Epithelial cell of esophagus (primary cell): ENCODE results near the gene CLEC19A.

Experiments
- DNase-seq: peaks from one replicate; pipeline ENCODE4 v3.0.0; 2010; ENCODE audit warnings: low read depth
- H3K4me3 ChIP-seq: 2 replicates; pipeline ENCODE4 v1.5.1; 2011; ENCODE audit warnings: mild to moderate bottlenecking, low read length, control low read depth
- TF ChIP-seq, protein P1 (sequence below): IDR thresholded peaks from 2 replicates; pipeline ENCODE4 v1.5.1; 2011; ENCODE audit warnings: low read depth, mild to moderate bottlenecking, low read length, control low read depth, inconsistent platforms; ENCODE audit not compliant: insufficient read depth; ENCODE audit errors: missing control alignments

Gene CLEC19A

DNA sequence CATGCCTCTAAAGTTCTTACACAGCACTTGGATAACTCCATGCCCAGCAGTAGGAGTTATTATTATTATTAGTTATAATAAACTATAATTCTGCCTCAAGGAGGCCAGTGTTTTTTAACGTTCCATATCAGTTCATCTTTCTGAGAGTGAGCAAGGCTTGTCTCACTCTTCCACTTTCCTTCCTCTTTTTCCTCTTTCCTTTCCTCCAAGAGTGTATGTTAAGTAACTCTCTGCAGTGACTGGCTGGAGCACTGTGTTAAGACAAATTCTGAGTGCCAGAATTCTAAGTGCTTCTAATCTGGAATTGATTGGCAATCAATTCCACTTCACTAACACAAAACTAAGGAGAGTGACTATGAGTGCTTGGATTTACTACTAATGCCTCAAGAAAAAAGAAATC lies 16.4 kb downstream of the CLEC19A start:
- DNase-seq = no peak
- TF ChIP-seq, protein P1, sequence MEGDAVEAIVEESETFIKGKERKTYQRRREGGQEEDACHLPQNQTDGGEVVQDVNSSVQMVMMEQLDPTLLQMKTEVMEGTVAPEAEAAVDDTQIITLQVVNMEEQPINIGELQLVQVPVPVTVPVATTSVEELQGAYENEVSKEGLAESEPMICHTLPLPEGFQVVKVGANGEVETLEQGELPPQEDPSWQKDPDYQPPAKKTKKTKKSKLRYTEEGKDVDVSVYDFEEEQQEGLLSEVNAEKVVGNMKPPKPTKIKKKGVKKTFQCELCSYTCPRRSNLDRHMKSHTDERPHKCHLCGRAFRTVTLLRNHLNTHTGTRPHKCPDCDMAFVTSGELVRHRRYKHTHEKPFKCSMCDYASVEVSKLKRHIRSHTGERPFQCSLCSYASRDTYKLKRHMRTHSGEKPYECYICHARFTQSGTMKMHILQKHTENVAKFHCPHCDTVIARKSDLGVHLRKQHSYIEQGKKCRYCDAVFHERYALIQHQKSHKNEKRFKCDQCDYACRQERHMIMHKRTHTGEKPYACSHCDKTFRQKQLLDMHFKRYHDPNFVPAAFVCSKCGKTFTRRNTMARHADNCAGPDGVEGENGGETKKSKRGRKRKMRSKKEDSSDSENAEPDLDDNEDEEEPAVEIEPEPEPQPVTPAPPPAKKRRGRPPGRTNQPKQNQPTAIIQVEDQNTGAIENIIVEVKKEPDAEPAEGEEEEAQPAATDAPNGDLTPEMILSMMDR = no peak
- no peak overlapping the region for H3K4me3 ChIP-seq

DNA sequence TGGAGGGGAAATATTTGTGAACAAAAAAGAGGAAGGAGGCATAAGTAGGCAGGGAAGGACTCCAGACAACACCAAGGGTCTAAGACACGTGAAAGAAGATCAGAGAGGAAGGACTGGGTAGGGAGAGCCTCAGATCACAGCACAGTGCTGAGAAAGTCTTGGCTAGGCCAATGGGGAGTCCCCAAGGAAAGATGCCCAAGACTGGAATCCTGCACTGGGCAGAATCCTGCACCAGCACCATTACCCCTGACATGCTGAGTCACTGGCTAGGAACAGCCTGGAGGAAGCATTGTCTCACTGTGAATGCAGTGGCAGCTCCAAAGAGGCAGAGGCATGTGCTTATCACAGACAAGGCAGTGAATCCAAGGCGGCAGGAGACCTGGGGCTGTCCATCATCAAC lies 19.2 kb downstream of the CLEC19A start:
- TF ChIP-seq, protein P1 = no peak
- peak; percentile 41 for DNase-seq
- no peak overlapping the region for H3K4me3 ChIP-seq

DNA sequence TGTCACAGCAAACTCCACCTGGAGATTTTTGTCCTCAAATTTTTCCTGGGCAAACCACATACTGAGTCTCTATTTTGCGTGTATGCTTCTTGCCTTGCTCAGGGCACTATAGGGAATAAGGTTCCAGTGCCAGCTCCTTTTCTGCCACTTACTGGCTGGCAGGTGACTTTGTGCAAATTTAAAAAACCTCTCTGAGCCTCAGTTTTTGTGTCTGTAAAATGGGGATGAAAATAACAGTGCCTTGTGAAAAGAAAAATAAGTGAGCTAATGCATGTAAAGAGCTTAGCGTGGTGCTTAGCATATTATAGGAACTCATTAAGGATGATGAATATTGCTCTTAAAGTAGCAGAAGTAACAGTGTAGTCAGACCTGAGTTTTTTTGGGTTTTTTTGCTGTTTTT lies 19.9 kb downstream of the CLEC19A start:
- TF ChIP-seq, protein P1 = no peak
- no peak for DNase-seq
- no peak overlapping the region for H3K4me3 ChIP-seq

DNA sequence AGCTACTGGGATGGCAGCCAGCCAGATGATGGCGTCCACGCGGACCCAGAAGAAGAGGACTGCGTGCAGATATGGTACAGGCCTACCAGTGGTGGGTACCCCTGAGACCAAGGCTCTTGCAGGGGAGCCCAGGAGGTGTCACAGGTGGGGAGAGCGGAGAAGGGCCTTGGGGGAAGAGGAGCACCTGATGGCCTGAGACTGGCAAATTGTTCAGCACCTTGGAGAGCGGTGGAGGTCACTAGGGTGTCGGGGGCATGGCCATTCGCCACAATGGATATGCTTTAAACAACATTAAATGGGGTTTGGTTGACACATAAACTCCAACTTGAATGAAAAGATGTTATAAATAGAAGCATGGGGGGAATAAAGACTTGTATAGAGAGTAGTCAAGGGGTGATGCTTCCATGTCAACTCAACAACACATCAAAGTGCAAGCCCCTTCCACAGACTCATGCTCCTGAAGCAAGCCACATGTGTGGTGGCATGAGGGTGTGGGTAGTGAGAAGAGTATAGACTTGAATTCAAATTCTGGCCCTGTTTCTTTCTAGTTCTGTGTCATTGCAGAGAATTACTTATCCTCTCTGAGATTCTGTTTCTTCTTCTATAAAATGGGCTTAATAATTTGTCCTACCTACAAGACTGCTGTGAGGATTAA lies 22.2 kb downstream of the CLEC19A start:
- H3K4me3 ChIP-seq = no peak overlapping the region
- TF ChIP-seq, protein P1 = no peak
- no peak for DNase-seq

DNA sequence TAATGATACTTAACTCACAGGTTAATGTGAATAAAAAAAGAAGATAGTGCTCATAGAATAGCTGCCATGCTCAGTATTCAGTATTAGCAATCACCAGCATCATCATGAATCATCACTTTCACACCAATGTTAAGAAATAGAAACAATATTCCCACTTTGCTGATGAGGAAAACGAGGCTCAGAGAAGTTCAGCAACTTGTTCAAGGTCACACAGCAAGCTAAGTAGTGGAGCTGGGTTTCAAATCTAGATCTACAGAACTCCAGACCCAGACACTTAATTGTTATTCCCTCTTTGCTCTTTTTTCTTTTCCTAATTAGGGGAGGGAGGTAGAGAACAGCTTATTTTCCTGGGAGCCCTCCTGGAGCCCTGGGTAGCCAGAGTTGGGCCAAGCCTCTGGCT lies 22.9 kb downstream of the CLEC19A start:
- TF ChIP-seq, protein P1 = no peak
- no peak for DNase-seq
- no peak overlapping the region for H3K4me3 ChIP-seq

DNA sequence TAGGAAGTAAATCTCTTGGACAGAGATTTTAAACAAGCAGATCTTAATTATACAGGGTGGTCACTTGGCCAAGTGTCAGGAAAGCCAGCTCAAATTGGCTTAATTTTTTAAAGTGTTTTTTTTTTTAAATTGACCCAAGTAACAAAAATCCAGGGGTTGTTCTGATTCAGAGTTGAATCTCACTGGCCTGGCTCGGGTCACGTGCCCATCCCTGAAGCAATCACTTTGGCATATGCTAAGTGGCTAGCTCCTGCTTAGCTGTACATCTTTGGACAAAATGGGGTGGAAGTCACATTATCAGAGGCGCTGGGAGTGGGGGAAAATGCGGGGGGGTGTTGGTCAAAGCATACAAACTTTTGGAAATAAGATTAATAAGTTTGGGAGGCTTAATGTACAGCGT lies 23.6 kb downstream of the CLEC19A start:
- DNase-seq = no peak
- TF ChIP-seq, protein P1 = no peak
- H3K4me3 ChIP-seq = no peak overlapping the region
